ENCODE results near the gene CFAP61. TPM values are rescaled to one million over a fixed set of nuclear protein-coding genes. Genes with fewer than 3 reads are reported as not detected.

CFAP61 gene
- total RNA-seq, 1 donor from 2014 or later: not detected

GRCh38 chr20:20138301-20139064, 86.2 kb downstream of the CFAP61 start:
- Histone ChIP-seq H3K9me3 (ENCODE audit: insufficient read depth, low read depth, low read length) (no peaks in the 10 kb centered on the region), H3K27ac (ENCODE audit: low read depth, low read length) (no peak overlapping the region), H2AFZ (ENCODE audit: low read depth, low read length) (no peak overlapping the region), H3K4me1 (ENCODE audit: insufficient read depth, low read length) (no peaks in the 10 kb centered on the region), H4K20me1 (ENCODE audit: insufficient read depth, low read length) (no peaks in the 10 kb centered on the region), H3K27me3 (ENCODE audit: insufficient read depth, low read length) (no peaks in the 10 kb centered on the region), H3K9ac (ENCODE audit: low read length) (no peak overlapping the region), H3K4me3 (ENCODE audit: insufficient read depth, low read depth, low read length) (no peak overlapping the region), H3K36me3 (ENCODE audit: insufficient read depth, low read length) (no peaks in the 10 kb centered on the region), H3K79me2 (ENCODE audit: insufficient read depth, low read length) (no peaks in the 10 kb centered on the region), H3K4me2 (ENCODE audit: low read length) (no peak overlapping the region)
- DNase-seq (ENCODE audit: low read depth) (no peak), FAIRE-seq (no peak)
- H3K9me3 Mint-ChIP-seq (ENCODE audit: unreplicated experiment): no peaks in the 10 kb centered on the region
- H3K36me3 Mint-ChIP-seq (ENCODE audit: low read depth, unreplicated experiment): no peaks in the 10 kb centered on the region
- TF ChIP-seq, protein P1, sequence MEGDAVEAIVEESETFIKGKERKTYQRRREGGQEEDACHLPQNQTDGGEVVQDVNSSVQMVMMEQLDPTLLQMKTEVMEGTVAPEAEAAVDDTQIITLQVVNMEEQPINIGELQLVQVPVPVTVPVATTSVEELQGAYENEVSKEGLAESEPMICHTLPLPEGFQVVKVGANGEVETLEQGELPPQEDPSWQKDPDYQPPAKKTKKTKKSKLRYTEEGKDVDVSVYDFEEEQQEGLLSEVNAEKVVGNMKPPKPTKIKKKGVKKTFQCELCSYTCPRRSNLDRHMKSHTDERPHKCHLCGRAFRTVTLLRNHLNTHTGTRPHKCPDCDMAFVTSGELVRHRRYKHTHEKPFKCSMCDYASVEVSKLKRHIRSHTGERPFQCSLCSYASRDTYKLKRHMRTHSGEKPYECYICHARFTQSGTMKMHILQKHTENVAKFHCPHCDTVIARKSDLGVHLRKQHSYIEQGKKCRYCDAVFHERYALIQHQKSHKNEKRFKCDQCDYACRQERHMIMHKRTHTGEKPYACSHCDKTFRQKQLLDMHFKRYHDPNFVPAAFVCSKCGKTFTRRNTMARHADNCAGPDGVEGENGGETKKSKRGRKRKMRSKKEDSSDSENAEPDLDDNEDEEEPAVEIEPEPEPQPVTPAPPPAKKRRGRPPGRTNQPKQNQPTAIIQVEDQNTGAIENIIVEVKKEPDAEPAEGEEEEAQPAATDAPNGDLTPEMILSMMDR (IDR thresholded peaks at IDR 0.05; ENCODE audit: insufficient read depth, low read depth, low read length): no peak
- TF ChIP-seq EZH2 (IDR thresholded peaks at IDR 0.05; ENCODE audit: insufficient read depth, low read length): no peak
- H3K4me3 Mint-ChIP-seq (ENCODE audit: unreplicated experiment): no peak overlapping the region
- no peaks in the 10 kb centered on the region for H3K4me1 Mint-ChIP-seq (ENCODE audit: low read depth, unreplicated experiment)
- H3K27ac Mint-ChIP-seq (ENCODE audit: unreplicated experiment): no peak overlapping the region
- H3K27me3 Mint-ChIP-seq (ENCODE audit: low read depth, unreplicated experiment): peaks cover 3% of the 10 kb centered on the region

GRCh38 chr20:20139403-20139802, 87.1 kb downstream of the CFAP61 start:
- no peaks in the 10 kb centered on the region for H3K36me3 Mint-ChIP-seq (ENCODE audit: low read depth, unreplicated experiment)
- no peak overlapping the region for H3K27ac ChIP-seq (ENCODE audit: low read depth, low read length)
- H3K4me3 ChIP-seq (ENCODE audit: insufficient read depth, low read depth, low read length): no peak overlapping the region
- no peak for TF ChIP-seq EZH2 (IDR thresholded peaks at IDR 0.05; ENCODE audit: insufficient read depth, low read length)
- TF ChIP-seq, protein P1 (IDR thresholded peaks at IDR 0.05; ENCODE audit: insufficient read depth, low read depth, low read length): no peak
- no peaks in the 10 kb centered on the region for H3K79me2 ChIP-seq (ENCODE audit: insufficient read depth, low read length)
- no peak overlapping the region for H3K9ac ChIP-seq (ENCODE audit: low read length)
- no peak overlapping the region for H3K4me3 Mint-ChIP-seq (ENCODE audit: unreplicated experiment)
- H3K4me2 ChIP-seq (ENCODE audit: low read length): no peak overlapping the region
- H3K27me3 Mint-ChIP-seq (ENCODE audit: low read depth, unreplicated experiment): peaks cover 8% of the 10 kb centered on the region
- H3K4me1 ChIP-seq (ENCODE audit: insufficient read depth, low read length): no peaks in the 10 kb centered on the region
- H3K9me3 ChIP-seq (ENCODE audit: insufficient read depth, low read depth, low read length): no peaks in the 10 kb centered on the region
- H3K4me1 Mint-ChIP-seq (ENCODE audit: low read depth, unreplicated experiment): no peaks in the 10 kb centered on the region
- no peaks in the 10 kb centered on the region for H3K9me3 Mint-ChIP-seq (ENCODE audit: unreplicated experiment)
- no peak overlapping the region for H3K27ac Mint-ChIP-seq (ENCODE audit: unreplicated experiment)
- FAIRE-seq (no peak), DNase-seq (ENCODE audit: low read depth) (no peak)
- no peaks in the 10 kb centered on the region for H3K36me3 ChIP-seq (ENCODE audit: insufficient read depth, low read length)
- no peaks in the 10 kb centered on the region for H4K20me1 ChIP-seq (ENCODE audit: insufficient read depth, low read length)
- no peaks in the 10 kb centered on the region for H3K27me3 ChIP-seq (ENCODE audit: insufficient read depth, low read length)
- H2AFZ ChIP-seq (ENCODE audit: low read depth, low read length): no peak overlapping the region

GRCh38 chr20:20143165-20143564, 90.8 kb downstream of the CFAP61 start:
- Histone ChIP-seq H3K4me2 (ENCODE audit: low read length) (no peak overlapping the region), H3K4me1 (ENCODE audit: insufficient read depth, low read length) (no peaks in the 10 kb centered on the region), H4K20me1 (ENCODE audit: insufficient read depth, low read length) (no peaks in the 10 kb centered on the region), H3K9me3 (ENCODE audit: insufficient read depth, low read depth, low read length) (no peaks in the 10 kb centered on the region), H2AFZ (ENCODE audit: low read depth, low read length) (no peak overlapping the region), H3K36me3 (ENCODE audit: insufficient read depth, low read length) (no peaks in the 10 kb centered on the region), H3K79me2 (ENCODE audit: insufficient read depth, low read length) (no peaks in the 10 kb centered on the region), H3K27ac (ENCODE audit: low read depth, low read length) (no peak overlapping the region), H3K27me3 (ENCODE audit: insufficient read depth, low read length) (no peaks in the 10 kb centered on the region), H3K4me3 (ENCODE audit: insufficient read depth, low read depth, low read length) (no peak overlapping the region), H3K9ac (ENCODE audit: low read length) (no peak overlapping the region)
- Mint-ChIP-seq H3K4me1 (ENCODE audit: low read depth, unreplicated experiment) (no peaks in the 10 kb centered on the region), H3K27me3 (ENCODE audit: low read depth, unreplicated experiment) (peaks cover 8% of the 10 kb centered on the region), H3K27ac (ENCODE audit: unreplicated experiment) (no peak overlapping the region), H3K4me3 (ENCODE audit: unreplicated experiment) (no peak overlapping the region), H3K9me3 (ENCODE audit: unreplicated experiment) (no peaks in the 10 kb centered on the region), H3K36me3 (ENCODE audit: low read depth, unreplicated experiment) (no peaks in the 10 kb centered on the region)
- FAIRE-seq (no peak), DNase-seq (ENCODE audit: low read depth) (no peak)
- TF ChIP-seq, protein P1 (IDR thresholded peaks at IDR 0.05; ENCODE audit: insufficient read depth, low read depth, low read length): no peak
- no peak for TF ChIP-seq EZH2 (IDR thresholded peaks at IDR 0.05; ENCODE audit: insufficient read depth, low read length)

Measured in astrocyte (in vitro differentiated cells and primary cell).